ENCODE results near the gene DLGAP3. TPM values are rescaled to one million over a fixed set of nuclear protein-coding genes. Genes with fewer than 3 reads are reported as not detected.

DLGAP3 gene
- total RNA-seq, 1 donor from 2014 or later: 0.18 TPM

DNA sequence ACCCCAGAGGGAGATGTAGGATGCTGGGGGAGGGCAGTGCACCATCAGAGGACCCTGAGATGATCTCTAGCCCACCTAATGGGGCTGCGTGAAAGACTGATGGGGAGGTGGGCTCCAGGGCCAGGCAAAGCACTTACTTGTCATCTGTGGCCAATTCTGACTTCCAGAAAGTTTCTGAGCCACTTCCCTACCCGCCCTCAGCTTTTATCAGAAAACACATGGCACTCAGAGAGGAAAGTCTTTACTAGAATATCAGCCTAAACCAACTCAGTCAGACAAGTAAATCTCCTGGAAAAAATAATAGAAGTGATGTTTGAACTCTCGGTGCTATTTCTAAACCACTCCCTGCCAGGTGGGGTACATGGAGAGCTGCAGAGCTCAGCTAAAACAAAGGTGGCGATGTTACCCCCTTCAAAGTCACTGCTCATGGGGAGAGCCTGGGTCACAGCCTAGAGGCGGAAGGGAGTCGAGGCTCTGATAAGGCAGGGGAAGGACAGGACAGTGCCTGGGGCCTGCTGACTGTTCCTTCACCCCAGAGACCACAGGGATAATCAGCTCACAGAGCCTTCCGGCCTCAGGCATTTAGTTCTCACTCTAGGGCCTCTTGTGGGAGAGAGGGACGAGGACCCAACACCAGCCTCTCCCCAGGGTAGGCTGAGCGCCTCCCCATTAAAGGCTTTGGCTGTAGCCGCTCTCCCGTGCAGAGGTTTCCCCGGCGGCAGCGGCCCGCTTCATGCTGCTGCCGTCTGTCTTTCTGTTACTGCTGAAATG is 84.1 kb downstream of the DLGAP3 start:
- ATAC-seq (no peak), DNase-seq (no peak)
- Histone ChIP-seq H3K9me3 (no peaks in the 10 kb centered on the region), H3K4me1 (peaks cover 32% of the 10 kb centered on the region), H3K27me3 (ENCODE audit: low read depth) (no peaks in the 10 kb centered on the region), H3K4me3 (no peak overlapping the region), H3K27ac (peak overlapping the region; percentile 47), H3K36me3 (peaks cover 17% of the 10 kb centered on the region)
- no peak for TF ChIP-seq CTCF (IDR thresholded peaks at IDR 0.05)
- intact Hi-C loops (cut with DNase I): no loop called here

GRCh38 chr1:34844252-34844634 is 85.2 kb downstream of the DLGAP3 start:
- H3K27me3 ChIP-seq (ENCODE audit: low read depth): no peaks in the 10 kb centered on the region
- H3K9me3 ChIP-seq: no peaks in the 10 kb centered on the region
- intact Hi-C loops (cut with DNase I): no loop called here
- peak overlapping the region; percentile 67 for H3K27ac ChIP-seq
- TF ChIP-seq CTCF (IDR thresholded peaks at IDR 0.05): no peak
- DNase-seq (no peak), ATAC-seq (peak in 1 of 2 donors; percentile 11)
- peaks cover 31% of the 10 kb centered on the region for H3K4me1 ChIP-seq
- no peak overlapping the region for H3K4me3 ChIP-seq
- H3K36me3 ChIP-seq: peaks cover 12% of the 10 kb centered on the region

DNA sequence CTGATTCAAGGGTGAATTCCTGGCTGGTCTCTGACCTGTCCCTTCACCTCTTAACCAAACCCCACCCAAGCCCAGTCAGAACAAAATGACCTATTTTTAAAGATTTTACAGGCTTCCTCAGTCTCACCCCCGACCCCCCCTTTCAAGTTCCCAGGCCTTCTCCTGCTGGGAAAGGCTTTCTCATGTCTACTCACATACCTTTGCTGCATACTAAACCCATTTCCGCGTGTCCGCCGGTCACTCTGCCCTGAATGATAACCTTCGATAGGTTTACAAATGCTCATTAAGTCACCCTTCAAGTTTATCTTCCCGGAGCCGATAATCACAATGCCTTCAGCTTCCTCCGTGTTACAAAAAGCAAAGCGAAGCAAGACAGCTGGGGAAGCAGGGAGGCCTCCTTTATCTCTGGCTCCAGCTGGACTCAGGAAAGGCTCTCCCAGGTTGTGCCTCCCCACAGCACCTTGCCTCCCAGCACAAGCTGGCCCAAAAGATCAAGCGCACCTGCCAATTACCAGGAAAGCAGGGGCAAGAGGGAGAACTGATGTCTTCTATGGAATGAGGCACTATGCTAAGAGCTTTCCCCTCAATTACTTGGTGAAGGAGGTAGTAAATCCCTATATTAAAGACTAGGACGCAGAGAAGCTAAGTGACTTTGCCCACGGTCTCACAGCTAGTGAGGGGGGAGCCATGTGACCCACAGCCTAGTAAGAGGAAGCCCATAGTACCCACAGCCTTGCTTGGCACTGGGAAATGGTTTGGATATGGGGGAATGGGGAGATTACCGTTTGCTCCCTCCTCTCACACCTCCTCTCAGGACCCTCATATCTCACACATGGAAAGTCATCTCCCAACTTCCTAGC is 85.8 kb downstream of the DLGAP3 start:
- H3K9me3 ChIP-seq: no peaks in the 10 kb centered on the region
- intact Hi-C loops (cut with DNase I): no loop called here
- H3K4me3 ChIP-seq: no peak overlapping the region
- peaks cover 31% of the 10 kb centered on the region for H3K4me1 ChIP-seq
- ATAC-seq: no peak
- peak overlapping the region; percentile 67 for H3K27ac ChIP-seq
- DNase-seq: no peak
- TF ChIP-seq CTCF (IDR thresholded peaks at IDR 0.05): no peak
- H3K27me3 ChIP-seq (ENCODE audit: low read depth): no peaks in the 10 kb centered on the region
- peaks cover 11% of the 10 kb centered on the region for H3K36me3 ChIP-seq

DNA sequence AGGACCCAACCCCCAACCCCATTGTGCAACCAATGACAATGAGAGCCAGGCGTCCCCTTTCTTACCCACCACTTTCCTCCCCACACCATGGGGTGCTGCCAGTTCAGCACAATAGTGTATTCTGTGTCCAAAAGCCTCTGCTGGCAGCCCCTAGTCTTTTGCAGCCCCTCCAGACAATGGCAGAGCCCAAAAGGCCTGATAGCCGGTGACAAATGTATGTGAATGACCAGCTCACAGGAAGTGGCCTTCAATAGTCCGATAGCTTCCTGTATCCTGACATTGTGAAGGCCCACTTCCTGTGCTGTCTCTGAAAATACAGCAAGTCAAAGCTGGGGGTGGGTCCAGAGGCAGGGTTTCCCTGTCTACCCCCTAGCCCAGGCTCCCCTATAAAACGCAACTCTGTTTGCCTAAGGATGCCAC is 86.5 kb downstream of the DLGAP3 start:
- DNase-seq (no peak), ATAC-seq (peak; percentile 32 to 35)
- TF ChIP-seq CTCF (IDR thresholded peaks at IDR 0.05): no peak
- Histone ChIP-seq H3K27ac (peak overlapping the region; percentile 67), H3K27me3 (ENCODE audit: low read depth) (no peaks in the 10 kb centered on the region), H3K9me3 (no peaks in the 10 kb centered on the region), H3K4me3 (no peak overlapping the region), H3K36me3 (peaks cover 4% of the 10 kb centered on the region), H3K4me1 (peaks cover 31% of the 10 kb centered on the region)
- intact Hi-C loops (cut with DNase I): no loop called here

GRCh38 chr1:34842073-34842472 is 87.4 kb downstream of the DLGAP3 start:
- no peaks in the 10 kb centered on the region for H3K27me3 ChIP-seq (ENCODE audit: low read depth)
- DNase-seq (no peak), ATAC-seq (no peak)
- H3K27ac ChIP-seq: no peak overlapping the region
- no peaks in the 10 kb centered on the region for H3K36me3 ChIP-seq
- TF ChIP-seq CTCF (IDR thresholded peaks at IDR 0.05): no peak
- intact Hi-C loops (cut with DNase I): no loop called here
- no peaks in the 10 kb centered on the region for H3K9me3 ChIP-seq
- no peak overlapping the region for H3K4me3 ChIP-seq
- peaks cover 25% of the 10 kb centered on the region for H3K4me1 ChIP-seq

Measured in lower lobe of right lung (tissue), 2 donors.